HepG2 (cell line): ENCODE results near the gene TMEM121. TPM values are rescaled to one million over a fixed set of nuclear protein-coding genes. Genes with fewer than 3 reads are reported as not detected.
A peak's percentile ranks its signal among the peaks of the same experiment; 100 is the strongest.

ENCODE experiments used
- ASH2L ChIP-seq: fragments of 300-600, 200-600 bp; sonication (generic); IDR thresholded peaks from 2 replicates; pipeline ENCODE4 v1.7.0; 2017; ENCODE audit warnings: low read depth, mild to moderate bottlenecking, moderate library complexity, mixed read lengths, low read length; ENCODE audit not compliant: insufficient read length
- BORCS8-MEF2B ChIP-seq: sonication (generic); formaldehyde crosslinking; IDR thresholded peaks from 2 replicates; pipeline ENCODE4 v1.8.0; 2022; ENCODE audit warnings: mild to moderate bottlenecking, missing genetic modification reagents
- ELF4 ChIP-seq: sonication (generic); formaldehyde crosslinking; IDR thresholded peaks from 2 replicates; pipeline ENCODE4 v1.5.0; 2020; ENCODE audit warnings: missing genetic modification reagents, mild to moderate bottlenecking, moderate library complexity, borderline replicate concordance
- NFE2L2 ChIP-seq: fragments of 150-350 bp; IDR thresholded peaks from 2 replicates; pipeline ENCODE4 v1.6.1; 2014; ENCODE audit warnings: low read length
- PPARG ChIP-seq: conservative IDR thresholded peaks from 2 replicates; pipeline ENCODE4 v1.6.1; 2016; ENCODE audit warnings: missing biosample characterization, missing genetic modification reagents
- RAD51 ChIP-seq: fragments of 450-650 bp; IDR thresholded peaks from 2 replicates; pipeline ENCODE4 v1.6.1; 2016; ENCODE audit warnings: borderline replicate concordance
- SPEN ChIP-seq: sonication (generic); formaldehyde crosslinking; IDR thresholded peaks from 2 replicates; pipeline ENCODE4 v1.5.1; 2020; ENCODE audit warnings: low read depth, mild to moderate bottlenecking, missing genetic modification reagents
- ZBTB38 ChIP-seq: sonication (generic); formaldehyde crosslinking; IDR thresholded peaks from 2 replicates; pipeline ENCODE4 v1.5.1; 2020; ENCODE audit warnings: mild to moderate bottlenecking, missing genetic modification reagents
- ZFAT ChIP-seq: sonication (generic); formaldehyde crosslinking; conservative IDR thresholded peaks from 2 replicates; pipeline ENCODE4 v1.8.1; 2023; ENCODE audit warnings: missing genetic modification reagents, inconsistent platforms
- ZKSCAN1 ChIP-seq: fragments of 150-350 bp; IDR thresholded peaks from 2 replicates; pipeline ENCODE4 v1.6.1; 2014; ENCODE audit warnings: low read length
- ZMYM3 ChIP-seq: sonication (generic); formaldehyde crosslinking; IDR thresholded peaks from 2 replicates; pipeline ENCODE4 v1.5.1; 2020; ENCODE audit warnings: mild to moderate bottlenecking, missing genetic modification reagents
- polyA plus RNA-seq, 8 experiments: library from polyadenylated mRNA; depleted of rRNA in 3 of 8; stranded (reverse) in 7 of 8; unstranded in 1 of 8; fragments of >200 nt; fragmentation: Illumina TruSeq in 4 of 8; extraction: Trizol in 4 of 8; gene quantifications; 2 replicates each; pipeline versions ENCODE4 v1.2.1 to v1.2.3, GENCODE V29; 2011 to 2016; ENCODE audit warnings: low read depth in 4 of 8, missing spikeins in 1 of 8, mixed read lengths in 1 of 8; ENCODE audit not compliant: insufficient read depth in 1 of 8
- total RNA-seq, 5 experiments: library from RNA; depleted of rRNA; stranded (reverse); fragments of >200 nt; fragmentation: Illumina TruSeq; extraction: Trizol; gene quantifications; 2 replicates each; pipeline ENCODE4 v1.2.3, GENCODE V29; 2016; ENCODE audit warnings: low read depth in 1 of 5
- TF ChIP-seq, protein P1 (sequence below): sonication (generic); formaldehyde crosslinking; IDR thresholded peaks from 2 replicates; pipeline ENCODE4 v1.4.0; 2020; ENCODE audit warnings: missing genetic modification reagents; ENCODE audit errors: not compliant biosample characterization
- TF ChIP-seq, protein P2 (sequence below): sonication (generic); formaldehyde crosslinking; IDR thresholded peaks from 2 replicates; pipeline ENCODE4 v1.4.0; 2020; ENCODE audit warnings: missing genetic modification reagents
- TF ChIP-seq, protein P3 (sequence below): sonication (generic); formaldehyde crosslinking; IDR thresholded peaks from 2 replicates; pipeline ENCODE4 v1.4.0; 2020; ENCODE audit warnings: mild to moderate bottlenecking, missing genetic modification reagents
- TF ChIP-seq, protein P4 (sequence below): IDR thresholded peaks from 2 replicates; pipeline ENCODE4 v1.6.1; 2016; ENCODE audit warnings: mild to moderate bottlenecking, missing biosample characterization, missing genetic modification reagents
- TF ChIP-seq, protein P5 (sequence below): fragments of 450-650 bp; IDR thresholded peaks from 2 replicates; pipeline ENCODE4 v1.6.1; 2017; ENCODE audit warnings: mild to moderate bottlenecking

The TMEM121 gene
- total and polyA plus RNA-seq, 2 of the 13 experiments (the other 11 are each of a cell fraction or from before 2014, with no cell fraction given): 6.6 to 19.0 TPM

DNA sequence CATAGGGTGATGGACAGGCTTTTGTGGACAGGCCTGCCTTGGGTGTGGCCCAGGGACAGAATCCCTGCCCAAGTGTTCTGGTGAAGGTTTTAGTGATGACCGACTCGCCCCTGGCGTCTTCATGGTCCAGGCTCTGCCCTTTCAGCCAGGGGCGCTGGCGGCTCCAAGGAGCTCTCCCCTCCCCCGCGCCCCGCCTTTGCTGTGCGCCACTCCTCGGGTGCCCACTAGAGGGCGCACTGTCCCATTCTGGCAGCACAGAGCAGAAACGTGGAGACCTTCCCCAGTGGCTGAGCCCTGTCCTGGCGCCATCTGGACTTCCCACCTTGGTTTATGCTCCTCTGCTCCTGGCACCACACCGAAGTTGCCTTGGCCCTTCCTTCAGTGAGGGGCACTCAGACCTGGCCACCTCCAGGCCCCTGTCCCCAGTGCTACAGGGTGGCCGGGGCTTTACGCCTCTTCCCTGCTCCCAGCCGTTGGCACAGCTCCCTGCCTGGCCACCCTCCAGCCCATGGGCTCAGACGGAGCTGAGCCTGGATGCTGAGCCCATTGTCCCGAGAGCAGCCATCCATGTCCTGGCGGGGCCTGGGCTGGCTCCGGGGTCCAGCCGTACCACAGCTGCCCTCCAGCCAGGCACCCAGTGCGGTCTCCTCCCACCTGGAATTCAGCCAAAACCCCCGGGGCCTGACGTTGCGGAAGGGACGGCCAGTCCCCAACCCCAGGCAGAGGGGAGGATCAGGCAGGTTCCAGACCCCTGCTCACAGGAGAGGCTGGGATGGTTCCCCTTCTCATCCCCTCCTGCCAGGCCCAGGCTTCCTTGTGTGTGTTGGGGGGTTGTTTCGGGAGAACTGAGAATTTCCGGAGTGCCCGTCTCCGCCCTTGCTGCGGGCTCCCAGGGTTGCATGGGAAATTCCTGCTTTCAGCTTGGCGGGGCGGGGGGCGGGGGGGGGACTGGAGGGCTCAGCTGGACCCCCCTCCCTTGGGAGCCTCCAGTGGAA, 45.3 kb upstream of the TMEM121 start (continued):
- TF ChIP-seq, protein P1, sequence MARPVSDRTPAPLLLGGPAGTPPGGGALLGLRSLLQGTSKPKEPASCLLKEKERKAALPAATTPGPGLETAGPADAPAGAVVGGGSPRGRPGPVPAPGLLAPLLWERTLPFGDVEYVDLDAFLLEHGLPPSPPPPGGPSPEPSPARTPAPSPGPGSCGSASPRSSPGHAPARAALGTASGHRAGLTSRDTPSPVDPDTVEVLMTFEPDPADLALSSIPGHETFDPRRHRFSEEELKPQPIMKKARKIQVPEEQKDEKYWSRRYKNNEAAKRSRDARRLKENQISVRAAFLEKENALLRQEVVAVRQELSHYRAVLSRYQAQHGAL: no peak
- TF ChIP-seq ELF4 (CRISPR knock-in tag) (no peak), ZBTB38 (CRISPR knock-in tag) (0 out of 2 replicates have a peak, but pooled peaks have one; percentile 34), PPARG (CRISPR knock-in tag) (0 out of 2 replicates have a peak, but pooled peaks have one; percentile 25), NFE2L2 (no peak), SPEN (CRISPR knock-in tag) (peak; percentile 61), ZMYM3 (peak; percentile 40; the same call in 1 of the 2 replicates), BORCS8-MEF2B (CRISPR knock-in tag) (peak; percentile 57; the same call in 1 of the 2 replicates), ZFAT (CRISPR knock-in tag) (no peak), ASH2L (peak; percentile 51), ZKSCAN1 (0 out of 2 replicates have a peak, but pooled peaks have one; percentile 28), RAD51 (no peak)
- TF ChIP-seq, protein P2, sequence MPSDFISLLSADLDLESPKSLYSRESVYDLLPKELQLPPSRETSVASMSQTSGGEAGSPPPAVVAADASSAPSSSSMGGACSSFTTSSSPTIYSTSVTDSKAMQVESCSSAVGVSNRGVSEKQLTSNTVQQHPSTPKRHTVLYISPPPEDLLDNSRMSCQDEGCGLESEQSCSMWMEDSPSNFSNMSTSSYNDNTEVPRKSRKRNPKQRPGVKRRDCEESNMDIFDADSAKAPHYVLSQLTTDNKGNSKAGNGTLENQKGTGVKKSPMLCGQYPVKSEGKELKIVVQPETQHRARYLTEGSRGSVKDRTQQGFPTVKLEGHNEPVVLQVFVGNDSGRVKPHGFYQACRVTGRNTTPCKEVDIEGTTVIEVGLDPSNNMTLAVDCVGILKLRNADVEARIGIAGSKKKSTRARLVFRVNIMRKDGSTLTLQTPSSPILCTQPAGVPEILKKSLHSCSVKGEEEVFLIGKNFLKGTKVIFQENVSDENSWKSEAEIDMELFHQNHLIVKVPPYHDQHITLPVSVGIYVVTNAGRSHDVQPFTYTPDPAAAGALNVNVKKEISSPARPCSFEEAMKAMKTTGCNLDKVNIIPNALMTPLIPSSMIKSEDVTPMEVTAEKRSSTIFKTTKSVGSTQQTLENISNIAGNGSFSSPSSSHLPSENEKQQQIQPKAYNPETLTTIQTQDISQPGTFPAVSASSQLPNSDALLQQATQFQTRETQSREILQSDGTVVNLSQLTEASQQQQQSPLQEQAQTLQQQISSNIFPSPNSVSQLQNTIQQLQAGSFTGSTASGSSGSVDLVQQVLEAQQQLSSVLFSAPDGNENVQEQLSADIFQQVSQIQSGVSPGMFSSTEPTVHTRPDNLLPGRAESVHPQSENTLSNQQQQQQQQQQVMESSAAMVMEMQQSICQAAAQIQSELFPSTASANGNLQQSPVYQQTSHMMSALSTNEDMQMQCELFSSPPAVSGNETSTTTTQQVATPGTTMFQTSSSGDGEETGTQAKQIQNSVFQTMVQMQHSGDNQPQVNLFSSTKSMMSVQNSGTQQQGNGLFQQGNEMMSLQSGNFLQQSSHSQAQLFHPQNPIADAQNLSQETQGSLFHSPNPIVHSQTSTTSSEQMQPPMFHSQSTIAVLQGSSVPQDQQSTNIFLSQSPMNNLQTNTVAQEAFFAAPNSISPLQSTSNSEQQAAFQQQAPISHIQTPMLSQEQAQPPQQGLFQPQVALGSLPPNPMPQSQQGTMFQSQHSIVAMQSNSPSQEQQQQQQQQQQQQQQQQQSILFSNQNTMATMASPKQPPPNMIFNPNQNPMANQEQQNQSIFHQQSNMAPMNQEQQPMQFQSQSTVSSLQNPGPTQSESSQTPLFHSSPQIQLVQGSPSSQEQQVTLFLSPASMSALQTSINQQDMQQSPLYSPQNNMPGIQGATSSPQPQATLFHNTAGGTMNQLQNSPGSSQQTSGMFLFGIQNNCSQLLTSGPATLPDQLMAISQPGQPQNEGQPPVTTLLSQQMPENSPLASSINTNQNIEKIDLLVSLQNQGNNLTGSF (CRISPR knock-in tag): no peak
- TF ChIP-seq, protein P3, sequence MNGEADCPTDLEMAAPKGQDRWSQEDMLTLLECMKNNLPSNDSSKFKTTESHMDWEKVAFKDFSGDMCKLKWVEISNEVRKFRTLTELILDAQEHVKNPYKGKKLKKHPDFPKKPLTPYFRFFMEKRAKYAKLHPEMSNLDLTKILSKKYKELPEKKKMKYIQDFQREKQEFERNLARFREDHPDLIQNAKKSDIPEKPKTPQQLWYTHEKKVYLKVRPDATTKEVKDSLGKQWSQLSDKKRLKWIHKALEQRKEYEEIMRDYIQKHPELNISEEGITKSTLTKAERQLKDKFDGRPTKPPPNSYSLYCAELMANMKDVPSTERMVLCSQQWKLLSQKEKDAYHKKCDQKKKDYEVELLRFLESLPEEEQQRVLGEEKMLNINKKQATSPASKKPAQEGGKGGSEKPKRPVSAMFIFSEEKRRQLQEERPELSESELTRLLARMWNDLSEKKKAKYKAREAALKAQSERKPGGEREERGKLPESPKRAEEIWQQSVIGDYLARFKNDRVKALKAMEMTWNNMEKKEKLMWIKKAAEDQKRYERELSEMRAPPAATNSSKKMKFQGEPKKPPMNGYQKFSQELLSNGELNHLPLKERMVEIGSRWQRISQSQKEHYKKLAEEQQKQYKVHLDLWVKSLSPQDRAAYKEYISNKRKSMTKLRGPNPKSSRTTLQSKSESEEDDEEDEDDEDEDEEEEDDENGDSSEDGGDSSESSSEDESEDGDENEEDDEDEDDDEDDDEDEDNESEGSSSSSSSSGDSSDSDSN (CRISPR knock-in tag): peak; percentile 85
- TF ChIP-seq, protein P4, sequence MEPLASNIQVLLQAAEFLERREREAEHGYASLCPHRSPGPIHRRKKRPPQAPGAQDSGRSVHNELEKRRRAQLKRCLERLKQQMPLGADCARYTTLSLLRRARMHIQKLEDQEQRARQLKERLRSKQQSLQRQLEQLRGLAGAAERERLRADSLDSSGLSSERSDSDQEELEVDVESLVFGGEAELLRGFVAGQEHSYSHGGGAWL: 0 out of 2 replicates have a peak, but pooled peaks have one; percentile 34
- TF ChIP-seq, protein P5, sequence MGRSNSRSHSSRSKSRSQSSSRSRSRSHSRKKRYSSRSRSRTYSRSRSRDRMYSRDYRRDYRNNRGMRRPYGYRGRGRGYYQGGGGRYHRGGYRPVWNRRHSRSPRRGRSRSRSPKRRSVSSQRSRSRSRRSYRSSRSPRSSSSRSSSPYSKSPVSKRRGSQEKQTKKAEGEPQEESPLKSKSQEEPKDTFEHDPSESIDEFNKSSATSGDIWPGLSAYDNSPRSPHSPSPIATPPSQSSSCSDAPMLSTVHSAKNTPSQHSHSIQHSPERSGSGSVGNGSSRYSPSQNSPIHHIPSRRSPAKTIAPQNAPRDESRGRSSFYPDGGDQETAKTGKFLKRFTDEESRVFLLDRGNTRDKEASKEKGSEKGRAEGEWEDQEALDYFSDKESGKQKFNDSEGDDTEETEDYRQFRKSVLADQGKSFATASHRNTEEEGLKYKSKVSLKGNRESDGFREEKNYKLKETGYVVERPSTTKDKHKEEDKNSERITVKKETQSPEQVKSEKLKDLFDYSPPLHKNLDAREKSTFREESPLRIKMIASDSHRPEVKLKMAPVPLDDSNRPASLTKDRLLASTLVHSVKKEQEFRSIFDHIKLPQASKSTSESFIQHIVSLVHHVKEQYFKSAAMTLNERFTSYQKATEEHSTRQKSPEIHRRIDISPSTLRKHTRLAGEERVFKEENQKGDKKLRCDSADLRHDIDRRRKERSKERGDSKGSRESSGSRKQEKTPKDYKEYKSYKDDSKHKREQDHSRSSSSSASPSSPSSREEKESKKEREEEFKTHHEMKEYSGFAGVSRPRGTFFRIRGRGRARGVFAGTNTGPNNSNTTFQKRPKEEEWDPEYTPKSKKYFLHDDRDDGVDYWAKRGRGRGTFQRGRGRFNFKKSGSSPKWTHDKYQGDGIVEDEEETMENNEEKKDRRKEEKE: no peak
